Activated CD4-positive, alpha-beta T cell treated with anti-CD3 and anti-CD28 coated beads, Interleukin-2, Interleukin-4, amounts not matched to agents 100 ng/mL and 50 ng/mL, durations not matched to agents 16 hours and 8 hours (primary cell): ENCODE data around the gene PCDHA1.
A peak's percentile ranks its signal among the peaks of the same experiment; 100 is the strongest.
"Not testable (repeated sequence)": the region's sequence is repeated elsewhere in the genome, so short reads cannot be mapped to it uniquely, and the experiment has no call there.

ENCODE experiments used
- DNase-seq: peaks from one replicate; pipeline ENCODE4 v3.0.0-alpha.2; 2020; ENCODE audit warnings: low spot score

The PCDHA1 gene

GRCh38 chr5:140785905-140786686 lies at the start of gene PCDHA1:
TSS of gene PCDHA1 (plus strand) at chr5:140786140.
- no peak for DNase-seq

GRCh38 chr5:140737486-140737885 lies 48.5 kb upstream of the PCDHA1 start:
- no peak for DNase-seq

- DNase-seq = no peak
Measured at GRCh38 chr5:140741967-140742366, 44.0 kb upstream of the PCDHA1 start.

- DNase-seq = no peak
Measured at GRCh38 chr5:140753561-140753960, 32.4 kb upstream of the PCDHA1 start.

- DNase-seq = no peak
Measured at GRCh38 chr5:140764177-140764973, 21.6 kb upstream of the PCDHA1 start.

GRCh38 chr5:140767444-140767843 lies 18.5 kb upstream of the PCDHA1 start:
- DNase-seq = no peak

- no peak for DNase-seq
Measured at GRCh38 chr5:140780512-140780911, 5.4 kb upstream of the PCDHA1 start.

GRCh38 chr5:140787422-140787821 lies 1.5 kb downstream of the PCDHA1 start:
- not testable (repeated sequence) for DNase-seq

- not testable (repeated sequence) for DNase-seq
Measured at GRCh38 chr5:140787849-140788504, 2.0 kb downstream of the PCDHA1 start.

- DNase-seq = no peak
Measured at GRCh38 chr5:140791089-140791488, 5.1 kb downstream of the PCDHA1 start.

GRCh38 chr5:140794595-140795258 lies 8.8 kb downstream of the PCDHA1 start, which contains the start of gene PCDHA2:
TSS of gene PCDHA2 (plus strand) at chr5:140794852.
- no peak for DNase-seq

- no peak for DNase-seq
Measured at GRCh38 chr5:140795259-140795641, 9.3 kb downstream of the PCDHA1 start.

- DNase-seq = not testable (repeated sequence)
Measured at GRCh38 chr5:140796072-140796717, 10.3 kb downstream of the PCDHA1 start.

GRCh38 chr5:140796718-140797095 lies 10.8 kb downstream of the PCDHA1 start:
- no peak for DNase-seq

GRCh38 chr5:140800816-140801493 lies 15.0 kb downstream of the PCDHA1 start, which contains the start of gene PCDHA3:
TSS of gene PCDHA3 (plus strand) at chr5:140801057.
- DNase-seq = no peak

GRCh38 chr5:140801494-140801841 lies 15.5 kb downstream of the PCDHA1 start:
- no peak for DNase-seq

GRCh38 chr5:140802381-140802780 lies 16.4 kb downstream of the PCDHA1 start:
- not testable (repeated sequence) for DNase-seq

- DNase-seq = no peak
Measured at GRCh38 chr5:140802781-140803271, 16.9 kb downstream of the PCDHA1 start.

GRCh38 chr5:140806834-140807775 lies 21.2 kb downstream of the PCDHA1 start, which contains the start of gene PCDHA4:
TSS of gene PCDHA4 (plus strand) at chr5:140807068.
- peak; percentile 17 for DNase-seq
